HG02571 (cell line): Measurements from ENCODE around the gene MARK4.

Experiments used
- ATAC-seq: cut with Tn5 transposase; IDR thresholded peaks from one replicate; pipeline ENCODE4 v1.9.1; 2021; ENCODE audit warnings: mild to moderate bottlenecking, moderate library complexity; ENCODE audit not compliant: unreplicated experiment

The MARK4 gene

GRCh38 chr19:45271098-45271734, 20.1 kb downstream of the MARK4 start:
- no peak for ATAC-seq

GRCh38 chr19:45271735-45272108, 20.7 kb downstream of the MARK4 start:
- ATAC-seq, result no peak

- no peak for ATAC-seq
Observed at GRCh38 chr19:45273521-45273855, 22.4 kb downstream of the MARK4 start.

- ATAC-seq, result no peak
Observed at GRCh38 chr19:45275370-45275971, 24.4 kb downstream of the MARK4 start.

- no peak for ATAC-seq
Observed at GRCh38 chr19:45276284-45276687, 25.2 kb downstream of the MARK4 start.

GRCh38 chr19:45278087-45278486, 27.0 kb downstream of the MARK4 start:
- ATAC-seq, result no peak

GRCh38 chr19:45279587-45280192, 28.6 kb downstream of the MARK4 start:
- no peak for ATAC-seq

- ATAC-seq, result no peak
Observed at GRCh38 chr19:45280471-45280961, 29.4 kb downstream of the MARK4 start.

- ATAC-seq, result no peak
Observed at GRCh38 chr19:45283443-45284033, 32.5 kb downstream of the MARK4 start.

- ATAC-seq, result no peak
Observed at GRCh38 chr19:45290381-45290931, 39.4 kb downstream of the MARK4 start.

GRCh38 chr19:45291834-45292233, 40.8 kb downstream of the MARK4 start:
- no peak for ATAC-seq

- ATAC-seq, result no peak
Observed at GRCh38 chr19:45293682-45294081, 42.6 kb downstream of the MARK4 start.

- ATAC-seq, result no peak
Observed at GRCh38 chr19:45294291-45295029, 43.4 kb downstream of the MARK4 start.

- ATAC-seq, result no peak
Observed at GRCh38 chr19:45295873-45296272, 44.8 kb downstream of the MARK4 start.

GRCh38 chr19:45296355-45296754, 45.3 kb downstream of the MARK4 start:
- ATAC-seq, result no peak

- ATAC-seq, result no peak
Observed at GRCh38 chr19:45297674-45298073, 46.6 kb downstream of the MARK4 start.

- no peak for ATAC-seq
Observed at GRCh38 chr19:45298264-45298663, 47.2 kb downstream of the MARK4 start.

GRCh38 chr19:45299719-45300118, 48.6 kb downstream of the MARK4 start:
- ATAC-seq, result no peak

GRCh38 chr19:45302416-45302815, 51.3 kb downstream of the MARK4 start:
- no peak for ATAC-seq

- ATAC-seq, result no peak
Observed at GRCh38 chr19:45303269-45304060, 52.4 kb downstream of the MARK4 start.
